GM18907 (cell line): ENCODE results near the gene KCNG1.

Experiments used
- ATAC-seq: cut with Tn5 transposase; IDR thresholded peaks from one replicate; pipeline ENCODE4 v1.9.1; 2021; ENCODE audit warnings: mild to moderate bottlenecking, moderate library complexity; ENCODE audit not compliant: unreplicated experiment

KCNG1 gene

DNA sequence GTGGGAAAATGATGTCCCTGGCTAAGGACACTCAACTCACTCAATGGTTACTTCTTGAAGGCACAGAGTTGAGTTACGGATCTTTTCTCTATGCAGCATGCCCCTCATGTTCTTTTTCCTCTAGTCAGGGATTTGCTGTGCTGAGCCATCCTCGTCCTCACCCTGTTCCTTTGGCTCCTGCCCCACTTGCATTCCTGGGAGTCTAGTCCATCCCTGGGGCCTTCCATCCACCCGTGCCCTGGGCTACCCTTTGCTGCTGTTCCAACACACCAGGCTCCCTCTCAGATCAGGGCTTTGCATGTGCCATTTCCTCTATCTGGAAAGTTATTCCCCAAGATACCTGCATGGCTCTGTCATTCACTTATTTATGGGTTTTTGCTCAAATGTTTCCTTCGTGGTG, 13.3 kb upstream of the KCNG1 start:
- ATAC-seq: no peak

DNA sequence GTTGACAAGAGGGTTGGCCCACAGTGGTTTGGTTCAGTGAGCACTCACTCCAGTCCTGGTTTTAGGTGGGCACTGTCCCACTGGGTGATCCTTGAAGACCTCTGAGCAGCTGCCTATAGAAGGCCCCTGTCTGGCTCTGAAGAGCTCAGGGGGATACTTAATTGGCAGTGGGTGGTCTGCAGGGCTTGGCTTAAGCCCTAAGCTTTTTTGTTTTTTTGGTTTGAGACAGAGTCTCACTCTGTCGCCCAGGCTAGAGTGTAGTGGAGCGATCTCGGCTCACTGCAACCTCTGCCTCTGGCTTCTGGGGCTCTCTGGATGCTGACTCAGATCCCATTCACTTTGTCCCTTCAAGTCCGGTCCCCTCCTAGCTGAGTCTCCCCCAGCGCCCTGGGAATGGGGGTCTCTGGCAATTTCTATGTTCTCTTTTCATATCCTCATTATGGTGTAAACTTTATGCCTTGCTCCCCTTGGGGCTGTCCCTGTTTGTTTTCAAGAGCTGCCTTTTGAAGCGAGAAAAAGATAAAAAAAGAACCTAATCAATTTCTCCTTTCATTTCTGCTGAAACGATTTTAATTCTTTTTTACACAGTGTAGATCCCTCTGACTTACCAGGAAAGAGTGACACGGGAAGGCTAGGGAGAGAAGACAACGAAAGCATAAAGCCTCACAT, 12.2 kb upstream of the KCNG1 start:
- ATAC-seq: no peak

DNA sequence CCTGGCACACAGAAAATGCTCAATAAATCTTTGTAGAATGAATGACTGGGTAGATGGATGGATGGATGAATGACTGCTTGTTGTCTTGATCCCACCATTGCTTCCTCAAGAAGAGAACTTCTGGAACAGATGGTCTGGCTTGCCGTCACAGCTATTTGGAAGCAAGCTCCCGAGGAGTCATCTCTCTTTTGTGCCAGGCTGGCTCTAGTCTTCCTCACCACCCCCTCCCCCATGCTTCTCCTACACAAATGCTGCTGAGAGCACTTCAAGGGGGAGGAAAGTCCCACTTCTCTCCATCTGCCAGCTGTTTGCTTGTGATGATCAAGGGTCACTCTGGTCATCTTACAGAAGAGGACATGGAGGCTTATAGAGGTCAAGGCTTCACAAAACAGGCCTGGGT, 11.6 kb upstream of the KCNG1 start:
- ATAC-seq: no peak

- no peak for ATAC-seq
Measured at GRCh38 chr20:51029963-51030920, 7.3 kb upstream of the KCNG1 start.

DNA sequence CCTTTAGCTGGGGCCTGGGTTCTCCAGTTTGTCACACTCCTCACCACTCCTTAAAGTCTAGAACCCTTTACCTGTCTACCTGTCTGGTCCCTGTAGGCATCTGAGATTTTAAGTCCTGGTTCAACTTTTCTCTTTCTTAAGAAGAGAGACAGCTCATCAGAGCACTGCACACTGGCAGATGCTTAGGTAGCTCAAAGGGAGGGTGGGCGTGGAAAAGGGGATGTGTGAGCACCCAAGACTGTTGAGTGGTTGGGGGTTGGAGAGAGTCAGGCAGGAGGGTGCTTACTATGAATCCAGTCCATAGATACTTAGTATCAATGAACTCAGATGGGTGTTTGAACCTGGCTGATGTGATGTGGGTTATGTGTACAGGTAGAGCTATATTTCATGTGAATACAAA, 6.6 kb upstream of the KCNG1 start:
- ATAC-seq: no peak

DNA sequence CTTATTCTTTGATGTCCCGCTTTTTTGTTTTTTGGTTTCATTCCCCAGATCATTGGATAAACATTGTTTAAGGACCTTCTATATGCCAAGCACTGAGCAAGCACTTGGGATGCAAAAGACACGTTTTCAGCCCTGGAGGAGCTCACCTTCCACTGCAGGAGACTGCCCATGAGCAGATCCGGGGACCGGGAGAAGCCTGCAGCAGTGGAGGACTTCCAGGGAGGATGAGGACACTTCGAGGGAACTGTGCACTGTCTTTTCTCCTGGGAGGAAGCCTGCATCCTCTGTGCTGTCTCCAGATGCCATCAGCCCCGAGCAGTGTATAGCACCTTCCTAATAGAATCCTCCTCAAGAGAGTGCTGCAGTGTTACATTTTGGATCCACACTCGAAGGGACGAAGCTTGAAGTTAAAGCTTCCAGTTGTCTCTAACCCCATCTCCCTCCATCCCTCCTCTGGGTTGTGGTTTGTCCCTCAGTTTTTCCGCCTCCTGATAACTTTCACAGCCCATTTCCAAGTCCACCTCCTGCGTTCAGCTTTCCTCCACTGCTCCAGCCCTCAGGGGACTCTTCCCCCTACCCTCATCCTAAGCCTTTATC, 5.8 kb upstream of the KCNG1 start:
- no peak for ATAC-seq

DNA sequence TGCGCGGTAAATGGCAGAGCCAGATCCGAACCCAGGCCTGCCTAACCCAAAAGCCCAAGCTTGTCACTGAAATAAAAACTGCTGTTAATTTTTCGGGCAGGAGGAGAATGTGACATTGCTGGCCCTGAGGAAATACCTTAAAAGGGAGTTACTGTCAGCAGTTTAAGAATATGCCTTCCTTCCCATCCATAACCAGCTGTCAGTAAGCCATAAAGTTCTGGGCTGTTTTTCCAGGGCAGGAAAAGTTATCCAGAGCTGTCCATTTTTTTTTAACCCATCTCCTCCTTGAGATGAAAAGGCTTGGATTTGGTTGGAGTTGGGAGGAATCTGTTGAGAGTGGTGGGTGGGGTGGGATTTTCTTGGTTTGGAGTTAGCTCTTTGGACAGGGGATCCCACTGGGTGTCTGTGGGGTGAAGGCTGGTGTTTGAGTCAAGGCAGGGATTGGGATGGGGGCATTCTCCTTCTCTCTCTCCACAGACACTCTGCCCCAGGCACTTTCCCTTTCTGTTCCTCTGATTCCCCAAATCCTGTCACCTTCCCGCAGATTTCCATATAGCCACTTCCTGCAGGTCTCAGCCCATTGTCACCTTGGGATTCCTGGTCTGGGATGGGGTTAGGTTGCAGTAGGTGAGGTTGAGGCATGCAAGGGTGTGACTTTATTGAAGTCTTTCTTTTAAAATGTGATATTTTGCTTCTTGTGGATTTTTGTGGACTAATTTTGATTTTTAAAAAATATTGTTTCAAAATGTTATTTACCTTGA, 4.3 kb upstream of the KCNG1 start:
- ATAC-seq: no peak

GRCh38 chr20:51026269-51026668, 3.4 kb upstream of the KCNG1 start:
- ATAC-seq: no peak

- ATAC-seq: no peak
Measured at GRCh38 chr20:51024761-51025160, 1.9 kb upstream of the KCNG1 start.

DNA sequence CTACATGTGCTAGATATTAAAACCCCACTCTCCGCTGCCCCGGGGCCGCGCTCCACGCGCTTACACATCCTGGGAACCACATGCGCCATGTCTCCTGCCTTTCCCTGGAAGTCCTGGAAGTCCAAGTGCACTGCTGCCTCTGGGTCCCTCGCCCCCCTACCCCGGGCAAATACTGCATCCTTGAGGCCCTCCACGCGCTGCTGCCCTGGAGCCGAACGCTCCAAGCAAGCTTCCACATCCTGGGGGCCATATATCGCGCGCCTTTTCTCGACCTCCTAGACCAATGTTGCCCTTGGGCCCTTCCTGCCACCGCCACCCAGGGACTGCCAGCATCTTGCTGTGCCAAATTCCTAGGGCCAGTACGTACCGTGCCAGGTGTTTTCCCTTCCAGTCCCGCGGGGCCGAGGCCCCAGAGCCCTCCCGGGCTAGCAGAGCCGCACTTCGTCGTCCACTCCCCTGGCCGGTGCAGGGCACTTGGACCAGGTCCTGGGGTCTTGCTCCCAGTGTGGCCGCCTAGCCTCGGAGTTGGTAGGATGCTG, 779 bp upstream of the KCNG1 start:
- ATAC-seq: no peak

DNA sequence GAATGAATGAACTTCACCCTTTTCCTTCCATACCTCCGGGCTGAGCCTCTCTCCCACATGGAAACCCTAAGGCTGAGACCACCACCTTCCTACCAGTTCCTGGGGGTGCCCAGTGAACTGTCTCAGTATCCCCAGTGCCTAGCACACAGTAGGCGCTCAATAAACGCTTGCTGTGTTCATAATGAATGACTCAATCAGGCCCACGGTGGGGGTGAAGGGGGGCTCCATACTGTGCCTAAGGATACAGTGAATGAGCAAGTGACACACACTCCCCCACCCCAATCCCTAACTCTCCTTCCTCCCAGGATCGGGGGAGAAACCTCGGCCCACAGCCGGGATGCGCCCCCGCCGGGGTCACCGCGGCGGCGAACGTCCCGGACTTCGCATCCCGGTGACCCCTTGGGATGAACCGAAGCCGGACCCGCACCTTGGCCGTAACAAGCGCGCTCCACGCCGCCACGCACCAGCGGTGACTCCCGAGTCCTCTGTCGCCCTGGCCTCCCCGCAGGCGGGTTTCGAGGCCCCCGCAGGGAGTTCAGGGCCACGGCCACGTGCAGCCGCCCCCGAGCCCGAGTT, 592 bp downstream of the KCNG1 start:
- no peak for ATAC-seq

GRCh38 chr20:51021067-51022025, 1.6 kb downstream of the KCNG1 start:
- ATAC-seq: no peak

- no peak for ATAC-seq
Measured at GRCh38 chr20:51020657-51021056, 2.2 kb downstream of the KCNG1 start.

- no peak for ATAC-seq
Measured at GRCh38 chr20:51019656-51020592, 3.0 kb downstream of the KCNG1 start.

GRCh38 chr20:51017251-51017650, 5.7 kb downstream of the KCNG1 start:
- ATAC-seq: no peak

GRCh38 chr20:51016521-51016920, 6.4 kb downstream of the KCNG1 start:
- no peak for ATAC-seq

GRCh38 chr20:51014797-51015722, 7.8 kb downstream of the KCNG1 start:
- no peak for ATAC-seq
